ENCODE data around the gene APP. TPM values are rescaled to one million over a fixed set of nuclear protein-coding genes. Genes with fewer than 3 reads are reported as not detected.

The APP gene
- polyA plus RNA-seq, 1 experiment = 964 TPM

- Histone ChIP-seq H3K27me3 (ENCODE audit: control insufficient read depth, insufficient read depth, low read length) (no peaks in the 10 kb centered on the region), H3K4me3 (ENCODE audit: low read depth, low read length) (no peak overlapping the region), H3K36me3 (ENCODE audit: control insufficient read depth, insufficient read depth, low read length) (no peaks in the 10 kb centered on the region)
- TF ChIP-seq CTCF (IDR thresholded peaks at IDR 0.05; ENCODE audit: insufficient read depth, low read depth, low read length) = no peak
- POLR2A ChIA-PET = no interaction called here
- peak; percentile 12 for DNase-seq (ENCODE audit: low read depth)
- CTCF ChIA-PET = interaction anchor here (0.7 to 1.0 kb wide), 3 partner anchors 12 to 559 kb away, joined by 3 read pairs; no protein-coding TSS in a partner anchor
Measured at GRCh38 chr21:26072666-26073615, 97.6 kb downstream of the APP start.

- no peak for TF ChIP-seq CTCF (IDR thresholded peaks at IDR 0.05; ENCODE audit: insufficient read depth, low read depth, low read length)
- Histone ChIP-seq H3K27me3 (ENCODE audit: control insufficient read depth, insufficient read depth, low read length) (no peaks in the 10 kb centered on the region), H3K36me3 (ENCODE audit: control insufficient read depth, insufficient read depth, low read length) (no peaks in the 10 kb centered on the region), H3K4me3 (ENCODE audit: low read depth, low read length) (peak overlapping the region; percentile 13; the same call in 1 of the 2 replicates)
- POLR2A ChIA-PET = interaction anchor here (1.1 kb wide), 1 partner anchor 15 kb away, joined by 4 read pairs; no protein-coding TSS in a partner anchor
- DNase-seq (ENCODE audit: low read depth) = peak; percentile 6
- CTCF ChIA-PET = no interaction called here
Measured at GRCh38 chr21:26070822-26071425, 99.6 kb downstream of the APP start.

- H3K36me3 ChIP-seq (ENCODE audit: control insufficient read depth, insufficient read depth, low read length) = no peaks in the 10 kb centered on the region
- no peaks in the 10 kb centered on the region for H3K27me3 ChIP-seq (ENCODE audit: control insufficient read depth, insufficient read depth, low read length)
- DNase-seq (ENCODE audit: low read depth) = no peak
- no peak for TF ChIP-seq CTCF (IDR thresholded peaks at IDR 0.05; ENCODE audit: insufficient read depth, low read depth, low read length)
- CTCF ChIA-PET = interaction anchor here (1.0 kb wide), 1 partner anchor 99 kb away, joined by 4 read pairs; no protein-coding TSS in a partner anchor
- POLR2A ChIA-PET = no interaction called here
- H3K4me3 ChIP-seq (ENCODE audit: low read depth, low read length) = no peak overlapping the region
Measured at GRCh38 chr21:26070121-26070520, 100.4 kb downstream of the APP start.

GRCh38 chr21:26068776-26069175, 101.8 kb downstream of the APP start:
- no peak overlapping the region for H3K4me3 ChIP-seq (ENCODE audit: low read depth, low read length)
- CTCF ChIA-PET = interaction anchor here (1.4 kb wide), 1 partner anchor 102 kb away, joined by 3 read pairs; no protein-coding TSS in a partner anchor
- POLR2A ChIA-PET = no interaction called here
- no peak for TF ChIP-seq CTCF (IDR thresholded peaks at IDR 0.05; ENCODE audit: insufficient read depth, low read depth, low read length)
- no peak for DNase-seq (ENCODE audit: low read depth)
- no peaks in the 10 kb centered on the region for H3K36me3 ChIP-seq (ENCODE audit: control insufficient read depth, insufficient read depth, low read length)
- H3K27me3 ChIP-seq (ENCODE audit: control insufficient read depth, insufficient read depth, low read length) = no peaks in the 10 kb centered on the region

All from BJ (cell line).